GM18858 (cell line): Measurements from ENCODE around the gene ALG8.
"Not testable (repeated sequence)": the region's sequence is repeated elsewhere in the genome, so short reads cannot be mapped to it uniquely, and the experiment has no call there.

Source experiments
- ATAC-seq: cut with Tn5 transposase; IDR thresholded peaks from one replicate; pipeline ENCODE4 v1.9.1; 2021; ENCODE audit not compliant: unreplicated experiment

ALG8 gene

DNA sequence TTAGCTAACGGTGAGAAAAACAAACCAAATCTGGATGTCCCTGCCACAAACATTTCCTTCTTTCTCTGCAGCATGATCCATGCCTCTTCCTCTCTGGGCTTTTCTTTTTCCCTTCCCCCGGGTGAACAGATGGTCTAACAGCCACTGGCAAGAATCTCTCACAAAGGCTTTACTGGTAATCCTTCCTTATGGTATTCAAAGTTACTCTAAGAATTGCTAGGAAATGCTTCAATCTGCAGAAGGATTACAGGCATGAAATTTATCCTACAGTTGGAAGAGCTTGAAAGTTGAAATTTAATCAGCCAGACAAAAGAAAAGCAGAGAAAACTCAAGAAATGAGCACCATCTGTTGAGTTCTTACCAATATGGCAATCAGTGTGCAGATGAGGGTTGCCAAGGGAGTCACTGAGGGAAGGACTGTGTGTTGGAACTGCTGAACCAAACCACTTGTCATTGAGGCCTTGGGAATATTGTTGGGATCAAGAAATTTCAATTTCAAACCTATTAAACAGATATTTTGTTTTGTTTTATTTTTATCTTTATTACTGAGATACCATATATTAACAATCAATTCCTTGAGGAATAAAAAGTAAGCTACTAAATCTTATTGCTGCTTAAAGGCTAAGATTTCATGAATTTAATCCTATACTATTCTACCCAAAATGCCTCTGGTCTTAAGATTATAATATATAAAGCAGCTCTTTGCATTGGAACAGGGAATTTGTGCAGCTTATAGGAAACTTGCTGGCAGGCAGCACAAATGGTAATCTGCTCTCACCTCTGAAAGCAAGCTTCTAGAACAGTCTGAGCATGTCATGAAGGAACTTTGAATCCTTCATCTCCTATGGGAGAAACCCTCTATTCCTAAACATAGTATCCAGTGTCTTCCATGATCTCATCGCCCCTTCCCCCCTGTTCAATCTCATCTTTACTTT, 30.1 kb downstream of the ALG8 start:
- ATAC-seq, result no peak

GRCh38 chr11:78100676-78101472, 38.6 kb downstream of the ALG8 start:
- ATAC-seq, result no peak

GRCh38 chr11:78100261-78100660, 39.2 kb downstream of the ALG8 start:
- ATAC-seq, result no peak

- no peak for ATAC-seq
These were observed 39.8 kb downstream of the ALG8 start for GRCh38 chr11:78099666-78100065.

DNA sequence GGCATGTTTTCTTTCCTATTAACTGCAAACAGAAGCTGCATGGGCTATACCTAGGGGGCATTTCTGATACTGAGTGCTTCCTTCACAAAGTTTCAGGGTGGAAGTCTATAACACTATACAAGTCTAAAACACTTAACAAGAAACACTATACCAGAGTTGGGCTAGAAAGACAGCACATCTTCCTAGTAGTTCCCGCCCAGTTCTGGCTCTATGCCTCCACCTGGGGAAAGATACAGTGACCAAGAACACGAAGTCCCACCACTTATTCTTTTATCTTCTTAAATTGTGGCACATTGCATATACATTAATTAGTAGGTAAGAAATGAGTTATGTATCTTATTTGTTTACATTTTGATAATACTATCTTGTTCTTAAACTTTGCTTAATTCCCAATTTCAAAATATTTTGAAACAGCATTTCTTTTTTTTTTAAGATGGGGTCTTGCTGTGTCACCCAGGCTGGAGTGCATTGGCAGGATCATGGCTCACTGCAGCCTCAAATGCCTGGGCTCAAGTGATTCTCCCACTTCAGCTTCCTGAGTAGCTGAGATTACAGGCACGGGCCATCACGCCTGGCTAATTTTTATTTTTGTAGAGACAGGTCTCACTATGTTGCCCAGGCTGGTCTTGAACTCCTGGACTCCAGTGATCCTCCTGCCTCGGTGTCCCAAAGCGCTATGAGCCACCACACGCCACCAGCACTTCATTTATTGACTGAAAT, 41.6 kb downstream of the ALG8 start:
- no peak for ATAC-seq

DNA sequence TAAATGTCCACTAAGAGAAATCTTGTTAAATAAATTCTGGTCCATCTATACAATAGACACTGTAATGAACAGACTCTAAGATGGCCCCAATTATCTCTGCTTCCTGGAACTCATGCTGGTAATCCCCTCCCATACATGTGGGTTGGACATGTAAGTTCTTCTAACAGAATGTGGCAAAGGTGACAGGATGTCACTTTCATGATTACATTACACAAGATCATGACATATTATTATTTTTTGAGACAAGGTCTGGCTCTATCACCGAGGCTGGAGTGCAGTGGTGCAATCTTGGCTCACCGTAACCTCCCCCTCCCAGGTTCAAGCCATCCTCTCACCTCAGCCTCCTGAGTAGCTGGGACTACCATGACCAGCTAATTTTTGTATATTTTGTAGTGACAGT, 45.2 kb downstream of the ALG8 start:
- ATAC-seq, result no peak

DNA sequence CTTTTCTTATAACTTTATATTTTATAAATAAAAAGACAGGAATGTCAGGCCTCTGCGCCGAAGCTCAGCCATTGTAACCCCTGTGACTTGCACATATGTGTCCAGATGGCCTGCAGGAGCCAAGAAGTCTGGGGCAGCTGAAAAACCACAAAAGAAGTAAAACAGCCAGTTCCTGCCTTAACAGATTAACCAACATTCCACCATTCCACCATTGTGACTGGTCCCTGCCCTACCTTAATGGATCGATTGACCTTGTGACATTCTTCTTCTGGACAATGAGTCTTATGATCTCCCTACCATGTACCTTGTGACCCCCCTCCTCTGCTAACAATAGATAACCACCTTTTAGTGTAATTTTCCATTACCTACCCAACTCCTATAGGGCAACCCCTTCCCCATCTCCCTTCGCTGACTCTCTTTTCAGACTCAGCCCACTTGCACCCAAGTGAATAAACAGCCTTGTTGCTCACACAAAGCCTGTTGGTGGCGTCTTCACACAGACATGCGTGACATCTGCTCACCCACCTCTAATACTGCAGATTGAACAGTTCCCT, 52.8 kb downstream of the ALG8 start:
- not testable (repeated sequence) for ATAC-seq

- no peak for ATAC-seq
These were observed 53.5 kb downstream of the ALG8 start for GRCh38 chr11:78085972-78086371.

DNA sequence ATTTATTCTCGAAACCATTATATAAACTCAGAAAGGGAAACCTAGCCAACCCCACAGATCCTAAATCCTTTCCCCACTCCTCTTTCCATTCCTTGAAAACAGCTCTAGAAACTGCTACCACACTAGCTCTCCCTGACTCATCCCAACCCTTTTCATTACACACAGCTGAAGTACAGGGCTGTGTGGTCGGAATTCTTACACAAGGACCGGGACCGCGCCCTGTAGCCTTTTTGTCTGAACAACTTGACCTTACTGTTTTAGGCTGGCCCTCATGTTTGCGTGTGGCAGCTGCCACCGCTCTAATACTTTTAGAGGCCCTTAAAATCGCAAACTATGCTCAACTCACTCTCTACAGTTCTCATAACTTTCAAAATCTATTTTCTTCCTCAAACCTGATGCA, 54.9 kb downstream of the ALG8 start:
- ATAC-seq, result not testable (repeated sequence)

DNA sequence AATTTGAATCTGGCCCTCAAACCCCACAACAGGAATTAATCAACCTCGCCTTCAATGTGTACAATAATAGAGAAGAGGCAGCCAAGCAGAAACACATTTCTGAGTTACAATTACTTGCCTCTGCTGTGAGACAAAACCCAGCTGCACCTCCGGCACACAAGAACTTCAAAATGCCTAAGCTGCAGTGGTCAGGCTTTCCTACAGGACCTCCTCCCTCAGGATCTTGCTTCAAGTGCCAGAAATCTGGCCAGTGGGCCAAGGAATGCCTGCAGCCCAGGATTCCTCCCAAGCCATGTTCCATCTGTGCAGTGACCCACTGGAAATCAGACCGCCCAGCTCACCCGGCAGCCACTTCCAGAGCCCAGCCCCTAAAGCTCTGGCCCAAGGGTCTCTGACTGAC, 56.4 kb downstream of the ALG8 start:
- ATAC-seq, result no peak

DNA sequence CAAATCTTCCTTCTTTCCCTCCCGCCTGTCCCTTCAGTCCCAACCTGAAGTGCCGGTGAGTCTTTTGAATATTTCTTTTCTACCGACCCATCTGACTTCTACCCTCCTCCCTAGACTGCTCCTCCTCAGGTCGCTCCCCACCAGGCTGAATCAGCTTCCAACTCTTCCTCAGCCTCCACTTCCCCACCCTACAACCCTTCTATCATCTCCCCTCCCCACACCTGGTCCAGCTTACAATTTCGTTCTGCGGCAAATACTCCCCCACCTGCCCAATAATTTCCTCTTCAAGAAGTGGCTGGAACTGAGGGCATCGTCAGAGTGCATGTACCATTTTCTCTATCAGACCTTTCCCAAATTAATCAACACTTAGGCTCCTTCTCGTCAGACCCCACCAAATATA, 57.3 kb downstream of the ALG8 start:
- ATAC-seq, result no peak

- ATAC-seq, result no peak
These were observed 57.8 kb downstream of the ALG8 start for GRCh38 chr11:78081583-78081982.

GRCh38 chr11:78080818-78081495, 58.5 kb downstream of the ALG8 start:
- ATAC-seq, result no peak

DNA sequence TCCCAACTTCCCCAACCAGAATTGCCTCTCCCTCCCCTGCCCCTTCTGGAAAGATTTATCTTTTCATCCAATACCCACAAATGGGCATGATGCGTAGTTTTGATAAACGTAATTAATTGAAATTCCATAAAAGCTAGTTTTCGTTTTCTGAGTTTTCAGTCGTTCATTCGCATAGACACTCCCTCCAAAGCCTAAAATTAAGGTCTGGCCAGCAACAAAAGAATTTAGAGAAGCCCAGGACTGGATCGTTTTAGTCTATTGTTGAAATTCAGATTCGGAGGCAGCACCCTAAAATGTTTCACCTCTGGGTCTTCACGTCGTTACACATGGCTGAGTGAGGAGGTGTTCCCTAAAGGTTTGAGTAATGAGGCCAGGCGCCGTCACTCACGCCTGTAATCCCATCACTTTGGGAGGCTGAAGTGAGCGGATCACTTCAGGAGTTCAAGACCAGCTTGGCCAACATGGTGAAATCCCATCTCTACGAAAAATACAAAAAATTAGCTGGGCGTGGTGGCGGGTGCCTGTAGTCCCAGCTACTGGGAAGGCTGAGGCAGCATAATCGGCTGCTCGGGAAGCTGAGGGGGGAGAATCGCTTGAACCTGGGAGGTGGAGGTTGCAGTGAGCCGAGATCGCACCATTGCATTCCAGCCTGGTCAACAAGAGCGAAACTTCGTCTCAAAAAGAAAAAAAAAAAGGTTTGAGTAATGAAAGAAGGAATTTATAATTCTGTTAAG, 59.2 kb downstream of the ALG8 start:
- ATAC-seq, result no peak

DNA sequence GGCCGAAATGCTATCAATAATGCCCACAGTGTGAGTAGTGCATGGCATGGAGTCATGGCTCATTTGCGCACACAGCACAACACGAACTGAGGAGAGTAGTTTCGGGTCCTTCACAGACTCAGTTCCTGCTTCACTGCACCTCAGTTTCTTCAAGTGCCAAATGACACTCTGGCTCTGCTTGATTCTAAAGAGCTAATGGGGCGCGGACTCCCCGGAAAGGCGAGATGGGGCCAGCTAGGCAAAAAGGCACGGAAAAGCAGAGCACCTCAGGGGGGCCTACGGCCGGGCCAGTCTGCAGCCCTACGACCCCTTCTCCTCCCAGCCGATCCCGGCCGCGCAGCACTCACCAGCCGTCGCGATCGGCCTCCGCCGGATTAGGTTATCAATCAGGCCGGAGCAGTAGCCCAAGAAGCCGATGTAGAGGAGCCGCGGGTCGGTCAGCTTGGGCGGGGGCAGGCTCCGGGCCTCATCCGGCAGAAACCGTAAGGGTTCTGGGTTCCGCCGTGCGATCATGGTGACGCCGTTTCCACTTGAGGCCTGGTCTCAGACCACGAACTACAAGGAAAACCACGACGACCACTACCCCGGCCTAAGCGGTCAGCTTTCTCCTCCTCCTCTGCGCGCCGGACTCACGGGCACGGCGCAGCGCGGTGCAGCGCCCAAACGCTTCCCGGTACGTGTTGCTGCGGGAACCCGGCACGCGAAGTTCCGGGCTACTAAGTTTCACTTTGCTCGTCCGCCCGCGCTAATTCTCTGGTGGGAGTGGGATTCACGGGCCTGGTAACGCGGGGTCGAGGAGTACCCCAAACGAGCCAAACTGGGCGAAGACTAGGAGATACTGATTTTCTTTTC, 60.0 kb downstream of the ALG8 start, which contains the start of gene NDUFC2:
Gene NDUFC2 (minus strand): TSS at position 631 of the 852 bp plus-strand sequence. CDS start 118 bp downstream, at position 513.
- ATAC-seq, result no peak

- no peak for ATAC-seq
These were observed 60.9 kb downstream of the ALG8 start for GRCh38 chr11:78078218-78079167.

DNA sequence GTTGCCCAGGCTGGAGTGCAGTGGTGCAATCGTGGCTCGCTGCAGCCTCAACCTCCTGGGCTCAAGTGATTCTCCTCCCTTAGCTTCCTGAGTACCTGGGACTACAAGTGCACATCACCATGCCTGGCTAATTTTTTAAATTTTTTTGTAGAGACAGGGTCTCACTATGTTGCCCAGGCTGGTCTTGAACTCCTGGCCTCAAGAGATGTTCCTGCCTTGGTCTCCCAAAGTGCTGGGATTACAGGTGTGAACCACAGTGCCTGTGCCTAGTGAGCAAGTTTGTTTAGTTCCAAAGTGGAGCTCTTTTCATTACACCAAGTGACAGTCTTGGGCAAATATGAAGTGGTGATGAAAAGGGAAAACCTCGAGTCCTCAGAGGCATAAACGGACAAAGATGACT, 61.8 kb downstream of the ALG8 start:
- not testable (repeated sequence) for ATAC-seq
